Uterus (tissue), 4 donors: Measurements from ENCODE around the gene MAP3K6. TPM values are rescaled to one million over a fixed set of nuclear protein-coding genes. Genes with fewer than 3 reads are reported as not detected.

Source experiments
- DNase-seq, 2 donors: peaks; one replicate each; pipeline ENCODE4 v3.0.0-alpha.2; 2019 to 2020
- H3K27ac ChIP-seq, 2 donors: fragments of 200-600 bp; sonication (generic); 1 replicate in 1 of 2; 2 replicates in 1 of 2; pipeline ENCODE4 v1.5.1; 2016 to 2018
- H3K27me3 ChIP-seq, 2 donors: fragments of 200-600 bp; sonication (generic); one replicate each; pipeline ENCODE4 v1.5.1; 2018 to 2019; ENCODE audit warnings: control low read depth in 1 of 2
- H3K36me3 ChIP-seq, 2 donors: fragments of 200-600 bp; sonication (generic); one replicate each; pipeline ENCODE4 v1.5.1; 2019; ENCODE audit warnings: control low read depth in 1 of 2
- H3K4me1 ChIP-seq, 2 donors: fragments of 200-600 bp; sonication (generic); one replicate each; pipeline ENCODE4 v1.5.1; 2018 to 2019; ENCODE audit warnings: control low read depth in 1 of 2
- H3K4me3 ChIP-seq, 2 donors: fragments of 200-600 bp; sonication (generic); 1 replicate in 1 of 2; 2 replicates in 1 of 2; pipeline ENCODE4 v1.5.1; 2018 to 2019; ENCODE audit warnings: mild to moderate bottlenecking in 1 of 2
- H3K9me3 ChIP-seq, 2 donors: fragments of 200-600 bp; sonication (generic); one replicate each; pipeline ENCODE4 v1.5.1; 2019; ENCODE audit warnings: control low read depth in 1 of 2
- POLR2A ChIP-seq, 2 donors: fragments of 450-650 bp; IDR thresholded peaks; one replicate each; pipeline ENCODE4 v1.6.1; 2016; ENCODE audit warnings: antibody characterized with exemption in 2 of 2, mild to moderate bottlenecking in 1 of 2, moderate library complexity in 1 of 2
- intact Hi-C: fragments of 100-400 bp; cut with DNase I; formaldehyde crosslinking; loops from one replicate; pipeline ENCODE4 v1.15.1; 2023; ENCODE audit warnings: low total_unique reads
- total RNA-seq, 4 donors: library from RNA; depleted of rRNA in 3 of 4; stranded (reverse); fragments of >200 nt in 3 of 4; gene quantifications; one replicate each; pipeline versions ENCODE4 v1.1.0 to v1.2.4, GENCODE V29; 2014 to 2023
- TF ChIP-seq, protein P1 (sequence below), 4 experiments: fragments of 200-600 bp in 2 of 4; fragments of 450-650 bp in 2 of 4; sonication (generic) in 2 of 4; IDR thresholded peaks; one replicate each; pipeline ENCODE4 v1.5.1; 2016 to 2019; ENCODE audit warnings: antibody characterized with exemption in 4 of 4, mild to moderate bottlenecking in 2 of 4, moderate library complexity in 1 of 4
- donor health status: DM: yes; HTN: yes; CAD: no.

The MAP3K6 gene
- total RNA-seq, 4 donors from 2014 or later = 10.9 to 124 (median 16.5) TPM

- no peaks in the 10 kb centered on the region for H3K4me1 ChIP-seq
- no peak overlapping the region for H3K4me3 ChIP-seq
- H3K27me3 ChIP-seq = peaks cover 0 to 4% of the 10 kb centered on the region in 2 donors
- no peaks in the 10 kb centered on the region for H3K9me3 ChIP-seq
- TF ChIP-seq, protein P1, sequence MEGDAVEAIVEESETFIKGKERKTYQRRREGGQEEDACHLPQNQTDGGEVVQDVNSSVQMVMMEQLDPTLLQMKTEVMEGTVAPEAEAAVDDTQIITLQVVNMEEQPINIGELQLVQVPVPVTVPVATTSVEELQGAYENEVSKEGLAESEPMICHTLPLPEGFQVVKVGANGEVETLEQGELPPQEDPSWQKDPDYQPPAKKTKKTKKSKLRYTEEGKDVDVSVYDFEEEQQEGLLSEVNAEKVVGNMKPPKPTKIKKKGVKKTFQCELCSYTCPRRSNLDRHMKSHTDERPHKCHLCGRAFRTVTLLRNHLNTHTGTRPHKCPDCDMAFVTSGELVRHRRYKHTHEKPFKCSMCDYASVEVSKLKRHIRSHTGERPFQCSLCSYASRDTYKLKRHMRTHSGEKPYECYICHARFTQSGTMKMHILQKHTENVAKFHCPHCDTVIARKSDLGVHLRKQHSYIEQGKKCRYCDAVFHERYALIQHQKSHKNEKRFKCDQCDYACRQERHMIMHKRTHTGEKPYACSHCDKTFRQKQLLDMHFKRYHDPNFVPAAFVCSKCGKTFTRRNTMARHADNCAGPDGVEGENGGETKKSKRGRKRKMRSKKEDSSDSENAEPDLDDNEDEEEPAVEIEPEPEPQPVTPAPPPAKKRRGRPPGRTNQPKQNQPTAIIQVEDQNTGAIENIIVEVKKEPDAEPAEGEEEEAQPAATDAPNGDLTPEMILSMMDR (IDR thresholded peaks at IDR 0.05) = no peak
- no peak for TF ChIP-seq POLR2A (IDR thresholded peaks at IDR 0.05)
- intact Hi-C loops = no loop called here
- DNase-seq = no peak
- H3K27ac ChIP-seq = no peak overlapping the region
- H3K36me3 ChIP-seq = no peaks in the 10 kb centered on the region
Measured at GRCh38 chr1:27346357-27346756, 20.4 kb downstream of the MAP3K6 start.

DNA sequence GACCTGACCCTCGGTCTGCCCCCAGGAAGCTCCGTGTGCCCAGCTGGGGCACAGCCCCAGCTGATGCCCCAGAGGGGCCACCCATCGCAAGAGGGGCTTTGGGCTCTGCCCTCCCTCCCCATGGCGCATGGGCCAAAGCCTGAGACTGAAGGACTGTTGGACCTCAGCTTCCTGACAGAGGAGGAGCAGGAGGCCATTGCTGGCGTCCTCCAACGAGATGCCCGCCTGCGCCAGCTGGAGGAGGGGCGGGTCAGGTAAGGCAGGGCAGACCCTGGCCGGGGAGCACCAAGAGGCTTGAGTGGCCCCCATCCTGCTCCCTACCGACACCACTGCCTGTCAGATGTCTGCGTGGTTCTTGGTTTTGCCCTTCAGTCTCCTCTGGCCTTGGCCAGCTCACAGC, 21.5 kb downstream of the MAP3K6 start:
- TF ChIP-seq, protein P1 (IDR thresholded peaks at IDR 0.05) = no peak
- no peak for TF ChIP-seq POLR2A (IDR thresholded peaks at IDR 0.05)
- Histone ChIP-seq H3K36me3 (no peaks in the 10 kb centered on the region), H3K27ac (no peak overlapping the region), H3K27me3 (peaks cover 0 to 4% of the 10 kb centered on the region in 2 donors), H3K4me3 (no peak overlapping the region), H3K9me3 (no peaks in the 10 kb centered on the region), H3K4me1 (no peaks in the 10 kb centered on the region)
- intact Hi-C loops = no loop called here
- DNase-seq = no peak

- Histone ChIP-seq H3K4me1 (no peaks in the 10 kb centered on the region), H3K27ac (no peak overlapping the region), H3K27me3 (no peaks in the 10 kb centered on the region), H3K4me3 (no peak overlapping the region), H3K9me3 (no peaks in the 10 kb centered on the region), H3K36me3 (no peaks in the 10 kb centered on the region)
- intact Hi-C loops = no loop called here
- DNase-seq = no peak
- TF ChIP-seq, protein P1 (IDR thresholded peaks at IDR 0.05) = no peak
- TF ChIP-seq POLR2A (IDR thresholded peaks at IDR 0.05) = no peak
Measured at GRCh38 chr1:27343639-27344025, 23.1 kb downstream of the MAP3K6 start.

DNA sequence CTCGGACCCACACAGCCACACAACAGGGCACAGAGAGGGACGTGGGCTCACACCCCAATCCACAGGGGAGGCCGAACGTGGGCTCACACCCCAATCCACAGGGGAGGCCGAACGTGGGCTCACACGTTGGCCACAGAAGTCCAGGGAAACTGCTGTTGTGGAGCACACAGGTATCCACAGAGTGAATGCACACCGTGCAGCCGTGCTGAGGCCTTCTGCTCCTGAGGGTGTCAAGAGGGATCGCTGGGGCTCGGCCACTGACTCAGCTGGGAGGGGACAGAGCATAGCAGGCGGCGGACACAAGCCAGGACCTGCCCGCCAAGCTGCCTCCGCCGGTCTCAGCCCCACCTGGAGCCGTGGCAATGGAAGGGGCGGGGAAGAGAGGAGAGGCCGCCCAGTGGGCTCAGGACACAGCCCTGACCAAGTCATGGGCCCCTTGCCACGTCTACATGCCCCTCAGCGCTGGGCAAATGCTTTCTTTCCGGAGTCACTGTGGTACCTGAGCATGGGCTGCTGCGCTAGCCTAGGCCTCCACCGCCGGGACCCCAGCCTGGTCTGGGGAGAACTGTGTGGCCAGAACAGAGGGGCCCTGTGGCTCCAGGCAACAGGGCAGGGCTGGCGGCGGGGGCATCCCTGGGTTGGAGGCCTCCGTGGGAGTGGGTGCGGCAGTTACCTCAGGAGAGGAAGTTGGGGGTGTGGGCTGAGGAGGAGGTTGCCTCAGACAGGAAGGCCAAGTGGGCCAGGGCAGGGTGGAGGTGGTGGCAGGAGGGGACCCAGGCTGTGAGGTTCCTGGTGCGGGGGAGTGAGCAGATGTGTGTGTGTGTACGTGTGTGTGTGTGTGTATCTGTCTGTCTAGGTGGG, 23.8 kb downstream of the MAP3K6 start:
- intact Hi-C loops = no loop called here
- Histone ChIP-seq H3K4me3 (no peak overlapping the region), H3K36me3 (no peaks in the 10 kb centered on the region), H3K27ac (no peak overlapping the region), H3K27me3 (no peaks in the 10 kb centered on the region), H3K9me3 (no peaks in the 10 kb centered on the region), H3K4me1 (no peaks in the 10 kb centered on the region)
- no peak for DNase-seq
- TF ChIP-seq, protein P1 (IDR thresholded peaks at IDR 0.05) = no peak
- no peak for TF ChIP-seq POLR2A (IDR thresholded peaks at IDR 0.05)

GRCh38 chr1:27342391-27342777, 24.4 kb downstream of the MAP3K6 start:
- no peak for DNase-seq
- H3K4me3 ChIP-seq = no peak overlapping the region
- no peaks in the 10 kb centered on the region for H3K9me3 ChIP-seq
- no peaks in the 10 kb centered on the region for H3K27me3 ChIP-seq
- H3K27ac ChIP-seq = no peak overlapping the region
- intact Hi-C loops = no loop called here
- TF ChIP-seq, protein P1 (IDR thresholded peaks at IDR 0.05) = no peak
- TF ChIP-seq POLR2A (IDR thresholded peaks at IDR 0.05) = no peak
- H3K36me3 ChIP-seq = no peaks in the 10 kb centered on the region
- H3K4me1 ChIP-seq = no peaks in the 10 kb centered on the region
